Midbrain (tissue), 1 donor: ENCODE data around the gene ADCY5.
"Not testable (repeated sequence)": the region's sequence is repeated elsewhere in the genome, so short reads cannot be mapped to it uniquely, and the experiment has no call there.

Experiments
- DNase-seq: peaks from one replicate; lab custom pipeline; 2025; lab: John Stamatoyannopoulos, UW

The ADCY5 gene

DNA sequence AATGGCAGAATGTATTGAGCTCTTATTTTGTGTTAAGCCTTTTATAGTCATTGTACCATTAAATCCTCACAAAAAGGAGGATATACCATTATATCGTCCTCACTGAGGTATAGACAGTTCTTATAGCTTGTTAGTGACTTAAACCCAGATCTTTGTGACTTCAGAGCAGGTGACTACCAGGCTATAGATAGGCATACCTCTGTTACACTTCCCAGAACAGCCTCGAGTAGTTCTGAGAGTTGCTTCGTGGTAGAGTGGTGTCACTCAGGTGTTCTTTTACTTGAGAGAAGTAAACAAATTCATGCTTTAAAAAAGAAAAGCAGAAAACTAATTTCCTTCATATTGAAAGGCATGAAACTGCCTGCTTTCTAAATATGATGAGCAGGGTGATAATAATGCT, 187.2 kb downstream of the ADCY5 start:
- DNase-seq, result no peak

DNA sequence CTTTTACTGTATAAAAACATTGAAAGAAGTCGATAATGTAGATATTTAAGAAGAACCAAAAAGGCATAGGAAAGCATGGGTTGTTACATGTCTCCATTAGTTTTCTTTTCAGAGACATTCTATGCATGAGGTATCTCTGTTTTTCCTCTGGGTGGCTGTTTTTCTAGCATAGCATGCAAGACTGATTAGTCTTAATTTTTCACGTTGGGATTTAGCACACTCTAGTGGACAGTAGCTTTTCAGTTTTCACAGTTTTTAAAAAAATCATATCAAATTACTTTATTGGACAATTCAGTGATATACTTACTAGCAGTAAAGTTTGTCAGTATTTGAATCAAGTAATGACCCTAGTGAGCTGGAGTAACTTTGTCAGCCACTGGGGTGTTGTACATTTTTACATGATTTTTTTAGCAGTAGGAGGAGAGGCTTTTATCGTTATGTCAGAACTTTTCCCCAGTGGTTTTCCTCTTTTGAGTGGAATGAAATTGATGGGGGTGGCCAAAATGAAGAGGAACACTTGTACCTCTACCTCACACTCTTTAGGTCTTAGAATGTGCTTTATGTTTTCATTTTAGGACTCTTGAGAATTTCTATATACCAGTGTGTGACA, 190.0 kb downstream of the ADCY5 start:
- peak; percentile 15 for DNase-seq

DNA sequence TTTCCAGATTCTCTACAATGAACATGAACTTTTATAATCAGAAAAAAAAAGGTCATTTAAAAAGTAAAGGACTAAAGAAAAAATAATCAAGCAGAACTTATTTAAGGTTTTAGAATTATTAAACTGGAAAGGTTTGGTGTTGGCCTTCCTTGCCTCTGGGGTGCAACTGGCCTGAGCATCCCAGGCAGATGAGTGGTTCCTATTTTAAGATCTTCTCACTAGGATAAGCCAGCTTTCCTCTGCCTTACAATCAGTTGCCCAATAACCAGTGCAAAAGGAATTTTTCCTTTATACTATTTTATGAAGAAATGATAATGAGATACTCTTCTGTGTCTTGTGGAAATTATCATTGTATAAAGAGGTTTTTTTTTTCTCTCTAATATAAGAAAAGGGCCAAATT, 190.5 kb downstream of the ADCY5 start:
- DNase-seq, result no peak

DNA sequence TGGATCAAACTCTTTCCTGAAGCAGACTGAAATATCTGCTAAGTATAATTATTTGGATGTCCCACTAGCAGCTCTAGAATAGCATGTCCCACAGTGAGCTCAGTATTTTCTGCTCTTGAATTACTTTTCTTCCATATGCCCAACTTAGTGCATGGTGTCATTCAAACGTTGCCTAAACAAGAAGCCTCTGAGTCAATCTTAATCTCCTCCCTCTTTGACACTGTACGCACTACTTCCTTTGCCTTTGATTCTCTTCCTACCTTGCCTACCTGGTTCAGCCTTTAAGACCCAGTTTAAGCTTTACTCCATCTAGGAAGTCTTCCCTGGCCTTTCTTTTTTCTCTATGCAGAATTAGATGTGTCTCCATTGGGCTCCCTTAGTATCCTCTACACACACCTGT, 192.6 kb downstream of the ADCY5 start:
- DNase-seq, result no peak

DNA sequence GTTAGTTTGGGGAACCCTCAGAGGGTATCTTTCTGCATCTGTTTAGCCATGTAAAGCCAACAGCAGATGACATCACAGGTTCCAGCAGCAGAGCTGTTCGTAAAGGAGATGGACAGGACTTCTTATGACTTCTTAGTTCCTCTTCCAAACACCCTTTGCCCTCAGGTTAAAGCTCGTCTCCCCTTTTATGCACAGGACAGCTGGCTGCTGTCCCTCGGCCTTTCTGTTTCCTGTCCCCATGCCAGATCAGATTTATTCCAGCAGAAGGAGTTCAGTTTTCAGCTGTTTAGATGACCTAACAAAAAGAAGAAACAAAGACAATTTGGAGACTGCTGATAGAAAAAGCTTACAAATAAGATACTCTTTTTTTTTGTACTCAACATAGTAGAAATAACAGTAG, 202.0 kb downstream of the ADCY5 start:
- DNase-seq, result no peak

DNA sequence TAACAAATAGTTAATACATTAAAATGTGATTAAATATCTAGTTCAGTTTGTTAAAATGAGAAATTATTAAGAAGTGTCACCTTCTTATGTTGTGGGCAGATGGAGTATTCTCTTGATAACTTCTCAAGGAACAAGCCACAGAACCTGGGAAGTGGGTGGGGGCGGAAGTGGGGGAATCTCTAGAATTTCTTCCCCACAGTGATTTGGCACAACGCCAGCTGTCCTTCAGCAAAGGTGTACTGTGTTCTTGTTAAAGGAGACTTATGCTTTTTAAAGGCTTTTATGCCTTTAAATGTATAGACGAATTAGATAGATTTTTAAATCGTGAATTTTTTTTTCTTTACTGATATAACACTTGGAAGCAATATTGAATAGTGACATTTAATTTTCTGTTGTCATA, 204.8 kb downstream of the ADCY5 start:
- DNase-seq, result no peak

DNA sequence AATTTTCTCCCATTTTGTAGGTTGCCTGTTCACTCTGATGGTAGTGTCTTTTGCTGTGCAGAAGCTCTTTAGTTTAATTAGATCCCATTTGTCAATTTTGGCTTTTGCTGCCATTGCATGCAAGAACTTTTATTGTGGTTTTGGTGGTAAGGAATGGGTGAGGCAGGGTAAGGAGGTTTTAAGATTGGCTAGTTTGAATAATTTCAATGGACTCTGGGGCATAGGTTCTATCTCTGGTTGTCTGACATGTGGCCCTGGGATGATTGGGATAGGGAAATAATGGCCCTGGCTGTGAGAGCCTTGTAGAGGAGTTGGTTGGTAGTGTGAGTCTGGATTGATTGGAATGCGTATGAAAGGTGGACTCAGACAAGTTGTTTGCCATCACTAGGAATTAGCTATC, 209.1 kb downstream of the ADCY5 start:
- no peak for DNase-seq

DNA sequence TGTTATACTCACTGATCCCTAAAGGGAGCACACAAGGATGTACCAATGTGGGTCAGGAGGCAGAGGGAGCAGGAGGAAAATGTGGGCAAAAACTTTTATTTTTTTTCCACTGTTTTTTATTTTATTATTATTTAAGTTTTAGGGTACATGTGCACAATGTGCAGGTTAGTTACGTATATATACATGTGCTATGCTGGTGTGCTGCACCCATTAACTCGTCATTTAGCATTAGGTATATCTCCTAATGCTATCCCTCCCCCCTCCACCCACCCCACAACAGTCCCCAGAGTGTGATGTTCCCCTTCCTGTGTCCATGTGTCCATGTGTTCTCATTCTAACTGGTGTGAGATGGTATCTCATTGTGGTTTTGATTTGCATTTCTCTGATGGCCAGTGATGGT, 209.7 kb downstream of the ADCY5 start:
- not testable (repeated sequence) for DNase-seq

DNA sequence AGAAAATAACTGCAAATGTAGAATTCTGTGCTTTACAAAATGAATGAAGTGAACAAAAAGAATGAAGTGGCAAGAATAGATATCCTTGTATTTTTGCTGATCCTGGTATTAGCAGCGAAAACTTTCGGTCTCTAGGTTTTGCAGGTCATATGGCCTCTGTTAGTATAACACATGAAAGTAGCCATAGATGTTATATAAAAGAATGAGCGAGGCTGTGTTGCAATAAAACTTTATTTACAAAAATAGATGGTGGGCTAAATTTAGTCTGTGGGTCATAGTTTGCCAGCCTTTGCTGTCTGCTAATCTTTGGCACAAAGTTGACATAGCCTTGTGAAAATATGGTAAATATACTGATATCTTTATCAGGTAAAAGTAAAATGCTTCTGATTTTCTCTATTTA, 212.0 kb downstream of the ADCY5 start:
- DNase-seq, result no peak
